Fibroblast of villous mesenchyme (primary cell): ENCODE data around the gene EGR2. TPM values are rescaled to one million over a fixed set of nuclear protein-coding genes. Genes with fewer than 3 reads are reported as not detected.

Experiments used
- DNase-seq: peaks from one replicate; pipeline ENCODE4 v3.0.0-alpha.2; 2010; ENCODE audit warnings: low read depth
- H3K4me3 ChIP-seq: 2 replicates; pipeline ENCODE4 v1.5.1; 2011; ENCODE audit warnings: low read depth, mild to moderate bottlenecking, low read length
- CTCF ChIP-seq: IDR thresholded peaks from 2 replicates; pipeline ENCODE4 v1.5.1; 2012; ENCODE audit warnings: low read depth, mild to moderate bottlenecking, low read length; ENCODE audit not compliant: insufficient read depth
- total RNA-seq: library from RNA; depleted of rRNA; stranded (reverse); fragments of >200 nt; gene quantifications from 2 replicates; pipeline ENCODE4 v1.2.3, GENCODE V29; 2012

Gene EGR2
- total RNA-seq, 1 donor = 1.7 TPM

GRCh38 chr10:62806251-62806650, 9.9 kb downstream of the EGR2 start:
- DNase-seq = no peak
- peak overlapping the region; percentile 89 for H3K4me3 ChIP-seq
- no peak for TF ChIP-seq CTCF

- no peak for TF ChIP-seq CTCF
- peak overlapping the region; percentile 89 for H3K4me3 ChIP-seq
- peak; percentile 60 for DNase-seq
These were observed 10.7 kb downstream of the EGR2 start for GRCh38 chr10:62805231-62806099.

GRCh38 chr10:62804356-62805230, 11.6 kb downstream of the EGR2 start, which contains the start of gene ADO:
TSS of gene ADO (plus strand) at chr10:62804720. CDS start at chr10:62805060, 340 bp downstream.
- peak within 1 kb of the TSS; percentile 89 for H3K4me3 ChIP-seq
- peak; percentile 91 for DNase-seq
- no peak for TF ChIP-seq CTCF

GRCh38 chr10:62803724-62804355, 12.3 kb downstream of the EGR2 start:
- H3K4me3 ChIP-seq = peak overlapping the region; percentile 89
- no peak for TF ChIP-seq CTCF
- DNase-seq = no peak

GRCh38 chr10:62801871-62802270, 14.3 kb downstream of the EGR2 start:
- no peak for DNase-seq
- no peak overlapping the region for H3K4me3 ChIP-seq
- no peak for TF ChIP-seq CTCF

GRCh38 chr10:62796896-62797295, 19.3 kb downstream of the EGR2 start:
- no peak for DNase-seq
- no peak overlapping the region for H3K4me3 ChIP-seq
- no peak for TF ChIP-seq CTCF
